Measurements from ENCODE around the gene TMTC2.

TMTC2 gene

DNA sequence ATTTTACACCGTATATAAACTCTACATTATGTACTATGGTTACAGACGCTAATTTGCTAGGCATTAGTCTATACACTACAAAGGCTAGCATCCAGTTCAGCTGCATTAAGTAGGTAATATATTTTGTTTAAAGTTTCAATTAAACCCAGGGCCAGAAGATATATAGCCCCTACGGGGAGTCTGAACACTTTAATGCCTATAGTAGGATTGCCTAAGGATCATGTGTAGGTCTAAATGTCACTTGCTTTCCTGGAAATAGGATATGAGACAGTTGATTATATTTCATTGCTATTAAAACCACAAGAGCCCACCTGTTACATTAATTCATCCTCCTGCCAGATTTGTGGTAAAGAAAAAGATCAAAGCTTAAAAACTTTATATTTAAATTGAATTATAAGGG lies 286.9 kb downstream of the TMTC2 start:
- no peaks in the 10 kb centered on the region for H3K79me2 ChIP-seq (ENCODE audit: insufficient read depth, low read depth)
- no peaks in the 10 kb centered on the region for H3K36me3 ChIP-seq (ENCODE audit: insufficient read depth)
- H3K9ac ChIP-seq: no peak overlapping the region
- H3K27ac ChIP-seq: no peak overlapping the region
- no peak overlapping the region for H2AFZ ChIP-seq (ENCODE audit: low read depth)
- no peaks in the 10 kb centered on the region for H4K20me1 ChIP-seq (ENCODE audit: insufficient read depth)
- H3K4me1 ChIP-seq (ENCODE audit: low read depth, poor library complexity, severe bottlenecking): no peaks in the 10 kb centered on the region
- no peak overlapping the region for H3K4me2 ChIP-seq
- H3K27me3 ChIP-seq (ENCODE audit: insufficient read depth, low read depth): no peaks in the 10 kb centered on the region
- no peak overlapping the region for H3K4me3 ChIP-seq (IDR thresholded peaks at IDR 0.05; ENCODE audit: insufficient read depth, low read depth, low read length)
- TF ChIP-seq, protein P1, sequence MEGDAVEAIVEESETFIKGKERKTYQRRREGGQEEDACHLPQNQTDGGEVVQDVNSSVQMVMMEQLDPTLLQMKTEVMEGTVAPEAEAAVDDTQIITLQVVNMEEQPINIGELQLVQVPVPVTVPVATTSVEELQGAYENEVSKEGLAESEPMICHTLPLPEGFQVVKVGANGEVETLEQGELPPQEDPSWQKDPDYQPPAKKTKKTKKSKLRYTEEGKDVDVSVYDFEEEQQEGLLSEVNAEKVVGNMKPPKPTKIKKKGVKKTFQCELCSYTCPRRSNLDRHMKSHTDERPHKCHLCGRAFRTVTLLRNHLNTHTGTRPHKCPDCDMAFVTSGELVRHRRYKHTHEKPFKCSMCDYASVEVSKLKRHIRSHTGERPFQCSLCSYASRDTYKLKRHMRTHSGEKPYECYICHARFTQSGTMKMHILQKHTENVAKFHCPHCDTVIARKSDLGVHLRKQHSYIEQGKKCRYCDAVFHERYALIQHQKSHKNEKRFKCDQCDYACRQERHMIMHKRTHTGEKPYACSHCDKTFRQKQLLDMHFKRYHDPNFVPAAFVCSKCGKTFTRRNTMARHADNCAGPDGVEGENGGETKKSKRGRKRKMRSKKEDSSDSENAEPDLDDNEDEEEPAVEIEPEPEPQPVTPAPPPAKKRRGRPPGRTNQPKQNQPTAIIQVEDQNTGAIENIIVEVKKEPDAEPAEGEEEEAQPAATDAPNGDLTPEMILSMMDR (conservative IDR thresholded peaks at IDR 0.05; ENCODE audit: low read depth, low read length): no peak

DNA sequence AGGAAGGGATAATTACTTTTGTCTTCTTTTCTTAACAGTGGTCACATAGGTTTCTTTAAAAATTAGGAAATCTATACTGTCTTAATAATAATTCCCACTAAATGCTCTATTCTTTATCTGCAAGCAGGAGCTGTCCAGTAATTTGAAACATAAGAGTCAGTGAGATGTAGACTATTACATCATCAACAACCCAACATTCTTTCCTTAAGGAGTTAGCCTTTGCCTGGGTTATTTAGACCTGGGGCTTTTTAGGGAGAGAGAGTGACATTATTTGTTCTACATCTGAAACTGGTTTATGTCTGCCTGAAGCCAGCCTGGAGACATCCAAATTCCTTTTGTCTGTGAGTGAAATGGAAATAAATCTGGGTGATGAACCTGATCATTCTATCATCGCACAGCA lies 294.4 kb downstream of the TMTC2 start:
- Histone ChIP-seq H4K20me1 (ENCODE audit: insufficient read depth) (no peaks in the 10 kb centered on the region), H3K27me3 (ENCODE audit: insufficient read depth, low read depth) (no peaks in the 10 kb centered on the region), H2AFZ (ENCODE audit: low read depth) (no peak overlapping the region), H3K79me2 (ENCODE audit: insufficient read depth, low read depth) (no peaks in the 10 kb centered on the region), H3K36me3 (ENCODE audit: insufficient read depth) (no peaks in the 10 kb centered on the region), H3K9ac (no peak overlapping the region), H3K27ac (no peak overlapping the region), H3K4me2 (no peak overlapping the region), H3K4me1 (ENCODE audit: low read depth, poor library complexity, severe bottlenecking) (no peaks in the 10 kb centered on the region), H3K4me3 (IDR thresholded peaks at IDR 0.05; ENCODE audit: insufficient read depth, low read depth, low read length) (no peak overlapping the region)
- TF ChIP-seq, protein P1 (conservative IDR thresholded peaks at IDR 0.05; ENCODE audit: low read depth, low read length): no peak

GRCh38 chr12:82994117-82994516 lies 307.4 kb downstream of the TMTC2 start:
- no peaks in the 10 kb centered on the region for H3K27me3 ChIP-seq (ENCODE audit: insufficient read depth, low read depth)
- H3K4me3 ChIP-seq (IDR thresholded peaks at IDR 0.05; ENCODE audit: insufficient read depth, low read depth, low read length): no peak overlapping the region
- H3K9ac ChIP-seq: no peak overlapping the region
- no peak overlapping the region for H2AFZ ChIP-seq (ENCODE audit: low read depth)
- TF ChIP-seq, protein P1 (conservative IDR thresholded peaks at IDR 0.05; ENCODE audit: low read depth, low read length): no peak
- no peaks in the 10 kb centered on the region for H3K4me1 ChIP-seq (ENCODE audit: low read depth, poor library complexity, severe bottlenecking)
- no peaks in the 10 kb centered on the region for H3K36me3 ChIP-seq (ENCODE audit: insufficient read depth)
- H4K20me1 ChIP-seq (ENCODE audit: insufficient read depth): no peaks in the 10 kb centered on the region
- H3K79me2 ChIP-seq (ENCODE audit: insufficient read depth, low read depth): no peaks in the 10 kb centered on the region
- no peak overlapping the region for H3K4me2 ChIP-seq
- no peak overlapping the region for H3K27ac ChIP-seq

- H3K4me3 ChIP-seq (IDR thresholded peaks at IDR 0.05; ENCODE audit: insufficient read depth, low read depth, low read length): no peak overlapping the region
- H3K4me1 ChIP-seq (ENCODE audit: low read depth, poor library complexity, severe bottlenecking): no peaks in the 10 kb centered on the region
- no peak overlapping the region for H3K27ac ChIP-seq
- H3K4me2 ChIP-seq: no peak overlapping the region
- no peaks in the 10 kb centered on the region for H4K20me1 ChIP-seq (ENCODE audit: insufficient read depth)
- H3K79me2 ChIP-seq (ENCODE audit: insufficient read depth, low read depth): no peaks in the 10 kb centered on the region
- H3K9ac ChIP-seq: no peak overlapping the region
- no peak overlapping the region for H2AFZ ChIP-seq (ENCODE audit: low read depth)
- no peaks in the 10 kb centered on the region for H3K36me3 ChIP-seq (ENCODE audit: insufficient read depth)
- no peaks in the 10 kb centered on the region for H3K27me3 ChIP-seq (ENCODE audit: insufficient read depth, low read depth)
- TF ChIP-seq, protein P1 (conservative IDR thresholded peaks at IDR 0.05; ENCODE audit: low read depth, low read length): no peak
Observed at GRCh38 chr12:82996168-82996812, 309.6 kb downstream of the TMTC2 start.

Data from KMS-11 (cell line).